CD4-positive, alpha-beta T cell (primary cell): Measurements from ENCODE around the gene SAP130. TPM values are rescaled to one million over a fixed set of nuclear protein-coding genes. Genes with fewer than 3 reads are reported as not detected.
A peak's percentile ranks its signal among the peaks of the same experiment; 100 is the strongest.

Experiments
- ATAC-seq: fragments of 200-7000 bp; cut with Tn5 transposase; one replicate; pipeline ENCODE4 v1.10.0; 2022; ENCODE audit warnings: mild to moderate bottlenecking; ENCODE audit not compliant: poor library complexity
- CTCF ChIA-PET: fragments of 350-600 bp; sonication (Branson Sonifier 250); formaldehyde crosslinking; loops from one replicate; lab custom pipeline; 2021; ENCODE audit warnings: antibody characterized with exemption, inconsistent platforms; lab: Charles Lee
- POLR2A ChIA-PET: fragments of 350-600 bp; sonication (Branson Sonifier 250); formaldehyde crosslinking; loops from one replicate; lab custom pipeline; 2021; ENCODE audit warnings: antibody characterized with exemption, inconsistent platforms; lab: Charles Lee
- DNase-seq, 14 experiments: peaks; one replicate each; pipeline ENCODE4 v3.0.0-alpha.2; 2013 to 2020; ENCODE audit warnings: mixed read lengths in 2 of 14
- H3K27ac ChIP-seq, 2 donors: one replicate each; pipeline versions ENCODE4 v1.5.1 to v1.7.0; 2013; ENCODE audit warnings: low read length in 2 of 2, low read depth in 1 of 2, mild to moderate bottlenecking in 1 of 2
- H3K27me3 ChIP-seq, 2 experiments: 1 replicate in 1 of 2; 2 replicates in 1 of 2; pipeline versions ENCODE4 v1.6.1 to v1.7.0; 2013; ENCODE audit warnings: low read length in 2 of 2, control low read depth in 1 of 2, mild to moderate bottlenecking in 1 of 2, moderate library complexity in 1 of 2; ENCODE audit not compliant: insufficient read depth in 2 of 2, control insufficient read depth in 1 of 2
- H3K36me3 ChIP-seq: one replicate; pipeline ENCODE4 v1.6.1; 2013; ENCODE audit warnings: low read length, control low read depth; ENCODE audit not compliant: insufficient read depth
- H3K4me1 ChIP-seq: one replicate; pipeline ENCODE4 v1.6.1; 2013; ENCODE audit warnings: low read length, control low read depth; ENCODE audit not compliant: insufficient read depth
- H3K4me3 ChIP-seq: one replicate; pipeline ENCODE4 v1.5.1; 2013; ENCODE audit warnings: mild to moderate bottlenecking, low read length, moderate library complexity
- H3K9me3 ChIP-seq, 2 experiments: 1 replicate in 1 of 2; 2 replicates in 1 of 2; pipeline versions ENCODE4 v1.6.1 to v1.7.0; 2013; ENCODE audit warnings: low read length in 2 of 2, mild to moderate bottlenecking in 2 of 2, control low read depth in 1 of 2, moderate library complexity in 1 of 2; ENCODE audit not compliant: control insufficient read depth in 1 of 2, insufficient read depth in 1 of 2
- H3K27ac Mint-ChIP-seq: one replicate; pipeline ENCODE4 v1.8.0; 2020; ENCODE audit warnings: mixed read lengths
- H3K27me3 Mint-ChIP-seq: one replicate; pipeline ENCODE4 v1.8.0; 2021; ENCODE audit warnings: mixed read lengths
- H3K36me3 Mint-ChIP-seq: one replicate; pipeline ENCODE4 v1.8.0; 2021; ENCODE audit warnings: low read depth, mixed read lengths
- H3K4me1 Mint-ChIP-seq: one replicate; pipeline ENCODE4 v1.8.0; 2021; ENCODE audit warnings: low read depth, mixed read lengths
- H3K4me3 Mint-ChIP-seq: one replicate; pipeline ENCODE4 v1.8.0; 2020; ENCODE audit warnings: mild to moderate bottlenecking, mixed read lengths
- H3K9me3 Mint-ChIP-seq: one replicate; pipeline ENCODE4 v1.8.0; 2020; ENCODE audit warnings: mixed read lengths
- intact Hi-C, 2 experiments: fragments of 100-400 bp; cut with DNase I in 1 of 2; cut with micrococcal nuclease in 1 of 2; formaldehyde crosslinking; loops; one replicate each; pipeline versions ENCODE4 v1.15.1 to v1.9.0; 2023 to 2025; cut with DNase I, micrococcal nuclease
- total RNA-seq, 174 experiments: library from RNA in 2 of 174; stranded (reverse) in 2 of 174; gene quantifications; one replicate each; pipeline ENCODE4 v1.2.3 and lab custom pipeline; 2021 to 2026
- TF ChIP-seq, protein P1 (sequence below): fragments of 200-600 bp; IDR thresholded peaks from one replicate; pipeline ENCODE4 v1.8.0; 2022; ENCODE audit warnings: antibody characterized with exemption, mild to moderate bottlenecking

Gene SAP130
- total RNA-seq, 2 experiments from 2014 or later, result 19.2 to 21.0 TPM

DNA sequence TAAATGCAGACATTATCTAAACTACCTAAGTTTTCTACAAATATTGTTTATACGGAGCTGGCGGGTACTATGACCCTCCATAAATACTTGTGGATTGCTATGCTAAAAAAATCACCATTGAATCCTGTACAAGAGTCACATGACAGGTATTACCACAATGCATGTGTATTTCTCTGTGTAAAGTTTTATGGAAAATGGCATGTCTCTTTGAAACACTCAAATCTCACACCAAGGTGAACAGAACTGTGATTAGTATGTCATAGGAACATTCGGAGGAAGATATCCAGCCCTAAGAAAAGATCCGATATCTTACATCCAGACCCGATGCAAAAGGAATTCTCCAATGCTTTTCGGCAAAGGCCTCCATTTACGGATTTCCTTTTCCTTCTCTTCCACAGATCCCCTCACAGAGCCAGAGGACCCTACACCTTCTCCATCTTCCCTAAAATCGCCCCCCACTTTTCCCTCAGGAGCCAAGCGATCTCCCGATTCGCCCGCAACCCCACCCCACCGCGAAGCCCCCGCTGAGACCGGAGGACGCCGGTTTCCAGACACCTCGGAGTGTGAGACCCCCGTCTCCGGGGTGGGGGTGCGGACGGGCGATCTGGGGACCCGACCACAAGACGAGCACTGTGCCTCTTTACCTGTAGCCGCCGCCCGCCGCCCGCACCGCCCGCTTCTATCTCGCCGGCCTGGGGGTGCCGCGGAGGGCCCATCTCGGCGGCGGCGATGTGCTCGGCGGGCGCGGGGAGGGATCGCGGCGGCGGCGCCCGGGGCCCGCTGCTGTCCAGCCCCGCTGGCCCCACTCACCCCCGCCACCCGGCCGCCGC is 1.2 kb downstream of the SAP130 start:
- peak overlapping the region; percentile 85 for H3K27ac Mint-ChIP-seq
- H3K36me3 Mint-ChIP-seq, result peaks cover 25% of the 10 kb centered on the region
- TF ChIP-seq, protein P1, sequence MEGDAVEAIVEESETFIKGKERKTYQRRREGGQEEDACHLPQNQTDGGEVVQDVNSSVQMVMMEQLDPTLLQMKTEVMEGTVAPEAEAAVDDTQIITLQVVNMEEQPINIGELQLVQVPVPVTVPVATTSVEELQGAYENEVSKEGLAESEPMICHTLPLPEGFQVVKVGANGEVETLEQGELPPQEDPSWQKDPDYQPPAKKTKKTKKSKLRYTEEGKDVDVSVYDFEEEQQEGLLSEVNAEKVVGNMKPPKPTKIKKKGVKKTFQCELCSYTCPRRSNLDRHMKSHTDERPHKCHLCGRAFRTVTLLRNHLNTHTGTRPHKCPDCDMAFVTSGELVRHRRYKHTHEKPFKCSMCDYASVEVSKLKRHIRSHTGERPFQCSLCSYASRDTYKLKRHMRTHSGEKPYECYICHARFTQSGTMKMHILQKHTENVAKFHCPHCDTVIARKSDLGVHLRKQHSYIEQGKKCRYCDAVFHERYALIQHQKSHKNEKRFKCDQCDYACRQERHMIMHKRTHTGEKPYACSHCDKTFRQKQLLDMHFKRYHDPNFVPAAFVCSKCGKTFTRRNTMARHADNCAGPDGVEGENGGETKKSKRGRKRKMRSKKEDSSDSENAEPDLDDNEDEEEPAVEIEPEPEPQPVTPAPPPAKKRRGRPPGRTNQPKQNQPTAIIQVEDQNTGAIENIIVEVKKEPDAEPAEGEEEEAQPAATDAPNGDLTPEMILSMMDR, result no peak
- H3K27ac ChIP-seq, result no peak overlapping the region
- no peaks in the 10 kb centered on the region for H3K9me3 ChIP-seq
- ATAC-seq (no peak), DNase-seq (peak in 2 of 14 experiments; percentile 1 to 14)
- H3K9me3 Mint-ChIP-seq, result no peaks in the 10 kb centered on the region
- no peaks in the 10 kb centered on the region for H3K27me3 Mint-ChIP-seq
- peak overlapping the region; percentile 77 for H3K4me3 ChIP-seq
- ChIA-PET CTCF (no interaction called here), POLR2A (no interaction called here)
- H3K4me1 ChIP-seq, result peaks cover 15% of the 10 kb centered on the region
- peaks cover 4% of the 10 kb centered on the region for H3K36me3 ChIP-seq
- no peaks in the 10 kb centered on the region for H3K27me3 ChIP-seq
- intact Hi-C loops, result loop anchor here (5.0 to 10.0 kb wide), 6 partner anchors 139 to 639 kb away; partner anchors contain the start of genes IWS1 (in 2 of the 2), AMMECR1L (in 1 of the 2), MAP3K2 (in 1 of the 2) and POLR2D (in 1 of the 2)
- peaks cover 38% of the 10 kb centered on the region for H3K4me1 Mint-ChIP-seq
- H3K4me3 Mint-ChIP-seq, result peak overlapping the region; percentile 97

DNA sequence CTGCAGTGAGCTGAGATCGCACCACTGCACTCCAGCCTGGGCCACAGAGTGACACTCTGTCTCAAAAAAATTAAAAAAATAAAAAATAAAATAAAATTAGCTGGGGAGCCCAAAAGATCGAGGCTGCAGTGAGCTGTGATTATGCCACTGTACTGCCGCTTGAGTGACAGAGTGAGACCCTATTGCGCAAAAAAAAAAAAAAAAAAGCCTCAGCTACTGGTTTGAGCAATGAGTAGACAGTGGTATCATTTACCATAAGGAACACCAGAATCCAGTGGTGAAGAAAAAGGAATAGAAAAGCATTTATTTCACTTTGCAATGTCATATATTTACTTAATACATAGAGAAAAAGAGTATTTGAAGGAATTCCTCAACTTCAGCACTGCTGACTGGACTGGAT is 3.0 kb downstream of the SAP130 start:
- ChIA-PET POLR2A (no interaction called here), CTCF (no interaction called here)
- no peak overlapping the region for H3K4me3 ChIP-seq
- Mint-ChIP-seq H3K27ac (no peak overlapping the region), H3K9me3 (no peaks in the 10 kb centered on the region), H3K36me3 (peaks cover 40% of the 10 kb centered on the region), H3K27me3 (no peaks in the 10 kb centered on the region), H3K4me1 (peaks cover 38% of the 10 kb centered on the region), H3K4me3 (no peak overlapping the region)
- H3K27ac ChIP-seq, result no peak overlapping the region
- H3K9me3 ChIP-seq, result no peaks in the 10 kb centered on the region
- TF ChIP-seq, protein P1, result no peak
- peaks cover 15% of the 10 kb centered on the region for H3K4me1 ChIP-seq
- no peak for ATAC-seq
- no peak for DNase-seq
- intact Hi-C loops, result loop anchor here (2.0 to 10.0 kb wide), 8 partner anchors 136 to 638 kb away; partner anchors contain the start of genes IWS1 (in 2 of the 2), AMMECR1L (in 1 of the 2), MAP3K2 (in 1 of the 2) and POLR2D (in 1 of the 2)
- peaks cover 4% of the 10 kb centered on the region for H3K36me3 ChIP-seq
- H3K27me3 ChIP-seq, result no peaks in the 10 kb centered on the region

DNA sequence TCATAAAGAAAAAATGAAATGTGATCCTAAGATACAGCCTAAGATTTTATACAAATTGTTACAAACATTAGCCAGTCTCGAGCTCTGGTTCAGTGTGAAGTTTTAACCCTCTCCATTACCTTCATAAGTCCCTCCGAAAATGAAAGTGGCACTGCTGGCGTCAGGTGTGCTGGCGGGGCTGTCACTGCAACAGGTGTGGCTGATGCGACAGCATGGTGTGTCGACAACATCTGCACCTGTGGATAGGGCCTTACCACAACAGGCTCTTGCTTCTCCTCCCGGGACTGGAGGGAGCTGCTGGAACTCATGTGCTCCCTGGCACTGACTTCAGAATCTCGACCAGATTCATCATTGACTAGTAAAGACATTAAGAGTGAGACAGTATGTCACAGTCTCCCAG is 10.3 kb downstream of the SAP130 start:
- no peak overlapping the region for H3K4me3 Mint-ChIP-seq
- H3K4me1 ChIP-seq, result no peaks in the 10 kb centered on the region
- no peak overlapping the region for H3K27ac ChIP-seq
- intact Hi-C loops, result no loop called here
- no peak overlapping the region for H3K4me3 ChIP-seq
- no peak overlapping the region for H3K27ac Mint-ChIP-seq
- ATAC-seq (no peak), DNase-seq (no peak)
- no peaks in the 10 kb centered on the region for H3K9me3 ChIP-seq
- H3K9me3 Mint-ChIP-seq, result no peaks in the 10 kb centered on the region
- POLR2A ChIA-PET, result no interaction called here
- H3K4me1 Mint-ChIP-seq, result peaks cover 7% of the 10 kb centered on the region
- H3K36me3 Mint-ChIP-seq, result peaks cover 76% of the 10 kb centered on the region
- TF ChIP-seq, protein P1, result no peak
- H3K27me3 ChIP-seq, result no peaks in the 10 kb centered on the region
- CTCF ChIA-PET, result no interaction called here
- H3K36me3 ChIP-seq, result peaks cover 56% of the 10 kb centered on the region
- no peaks in the 10 kb centered on the region for H3K27me3 Mint-ChIP-seq
